DMS53 (cell line): ENCODE measurements around the gene RAX2.
A peak's percentile ranks its signal among the peaks of the same experiment; 100 is the strongest.

Source experiments
- DNase-seq: peaks from one replicate; lab custom pipeline; 2025; lab: John Stamatoyannopoulos, UW

RAX2 gene

DNA sequence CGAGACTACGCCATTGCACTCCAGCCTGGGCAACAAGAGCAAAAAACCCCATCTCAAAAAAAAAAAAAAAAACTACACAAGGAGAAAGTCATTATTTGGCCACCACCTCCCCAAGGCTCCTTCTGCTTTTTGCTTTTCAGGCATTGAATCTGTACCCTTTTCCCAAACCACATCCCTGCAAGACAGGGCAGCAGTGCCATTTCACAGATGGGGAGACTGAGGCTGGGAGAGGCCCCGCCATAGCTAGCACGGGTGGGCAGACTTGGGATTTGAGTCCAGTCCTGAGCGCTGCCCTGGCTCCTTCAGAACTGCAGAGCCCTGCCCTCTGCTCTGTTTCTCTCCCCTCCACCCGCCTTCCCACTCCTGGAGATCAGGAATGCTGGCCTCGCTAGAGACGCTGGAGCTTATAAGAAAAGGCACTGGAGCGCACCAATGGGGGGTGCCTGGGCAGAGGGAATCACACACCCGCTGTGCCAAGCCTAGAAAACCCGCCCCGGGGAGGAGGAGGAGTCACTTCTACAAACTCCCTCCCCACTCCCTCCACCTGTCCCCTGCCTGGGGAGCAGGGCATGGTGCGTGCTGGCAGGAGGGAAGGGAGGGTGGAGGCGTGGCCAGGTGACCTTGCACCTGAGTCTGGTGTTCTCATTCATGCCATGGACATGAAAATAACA is 46.3 kb downstream of the RAX2 start:
- DNase-seq, result peak; percentile 63

GRCh38 chr19:3725121-3725520 is 46.9 kb downstream of the RAX2 start:
- DNase-seq, result no peak

GRCh38 chr19:3723883-3724282 is 48.1 kb downstream of the RAX2 start:
- DNase-seq, result no peak

DNA sequence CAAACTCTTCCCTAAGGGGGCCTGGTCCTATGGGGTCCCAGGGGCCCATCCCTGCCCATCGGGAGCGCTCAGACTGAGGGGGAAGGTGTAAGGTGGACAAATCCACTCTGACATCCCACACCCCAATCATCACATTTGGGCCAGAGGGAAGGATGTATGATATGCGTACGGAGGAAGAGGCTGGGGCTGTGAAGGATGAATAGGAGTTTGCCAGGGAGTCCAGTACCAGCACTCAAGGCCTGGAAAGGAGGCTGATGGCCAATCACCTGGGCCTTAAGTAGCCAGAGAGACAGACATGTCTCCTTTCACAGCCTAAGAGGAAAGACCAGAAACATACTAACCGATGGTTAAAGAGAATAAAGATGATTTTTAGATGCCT is 48.9 kb downstream of the RAX2 start:
- DNase-seq, result no peak

DNA sequence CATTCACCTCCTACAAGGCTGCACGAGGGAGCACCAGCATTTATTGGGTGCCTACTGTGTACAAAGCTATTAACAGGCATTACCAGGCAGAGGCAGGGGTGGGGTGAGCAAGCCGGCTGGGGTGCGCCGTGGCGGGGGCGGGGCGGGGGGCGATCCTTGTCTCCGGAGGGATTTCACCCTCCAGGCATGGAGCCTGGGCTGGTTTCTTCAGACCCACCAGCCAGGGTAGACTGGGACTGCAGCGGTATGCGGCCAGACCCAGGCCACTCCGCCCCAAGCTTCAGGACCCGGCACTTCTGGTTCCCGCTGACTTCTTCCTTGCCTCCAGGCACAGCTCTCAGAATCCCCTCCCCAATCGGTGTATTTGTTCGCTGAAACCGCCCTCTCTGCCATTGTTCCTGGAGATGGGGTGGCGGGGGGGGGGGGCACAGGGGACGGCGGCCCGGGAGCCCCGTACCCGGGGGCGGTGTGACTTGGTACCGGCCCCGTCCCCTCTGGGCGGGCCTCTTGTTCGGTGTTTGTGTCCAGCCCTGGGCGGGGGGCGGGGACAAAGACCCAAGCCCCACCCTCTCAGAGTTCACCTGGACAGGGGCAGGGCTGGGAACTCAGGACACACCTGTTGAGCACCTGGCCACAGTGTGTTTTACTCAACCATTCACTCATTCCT is 49.5 kb downstream of the RAX2 start:
- peak; percentile 72 for DNase-seq

- DNase-seq, result peak; percentile 36
These were observed 50.1 kb downstream of the RAX2 start for GRCh38 chr19:3721887-3722442.

DNA sequence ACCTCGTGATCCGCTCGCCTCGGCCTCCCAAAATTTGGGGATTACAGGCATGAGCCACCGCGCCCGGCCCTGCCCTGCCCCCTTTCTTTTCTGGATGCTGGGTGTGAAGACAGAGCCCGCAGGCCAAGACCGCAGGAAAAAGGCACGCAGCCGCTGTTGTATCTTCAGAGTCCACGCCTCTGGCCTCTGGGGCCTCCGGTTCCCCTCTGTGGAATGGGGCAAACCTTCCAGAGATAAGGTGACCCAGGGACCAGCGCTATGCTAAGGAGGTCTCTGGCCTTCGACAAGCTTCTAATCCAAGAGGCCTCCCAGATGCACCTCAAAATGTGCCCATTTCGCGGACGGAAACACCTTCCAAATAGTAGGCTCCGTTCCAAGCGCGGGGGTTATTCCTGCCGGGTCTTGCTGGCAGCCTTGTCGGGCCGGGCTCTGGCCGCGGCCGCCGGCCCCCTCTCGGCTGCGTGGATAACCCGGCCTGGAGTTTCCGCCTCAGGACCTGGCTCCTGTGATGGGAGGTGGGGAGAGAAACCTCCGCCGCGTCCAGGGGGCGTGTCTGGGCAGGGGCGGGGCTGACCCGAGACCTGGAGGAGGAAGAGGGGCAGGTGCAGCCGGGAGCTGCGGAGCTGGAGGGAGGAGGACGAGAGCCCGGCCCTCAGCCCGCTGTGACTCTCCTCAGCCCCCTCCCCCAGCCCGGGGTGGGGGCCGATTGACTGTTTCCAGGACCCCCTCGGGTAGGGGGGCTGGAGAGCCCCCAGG is 50.7 kb downstream of the RAX2 start:
- peak; percentile 97 for DNase-seq

- DNase-seq, result peak; percentile 53
These were observed 51.6 kb downstream of the RAX2 start for GRCh38 chr19:3720349-3720917.

- no peak for DNase-seq
These were observed 52.2 kb downstream of the RAX2 start for GRCh38 chr19:3719868-3720267.
